Measurements from ENCODE around the gene CDH13.

The CDH13 gene

DNA sequence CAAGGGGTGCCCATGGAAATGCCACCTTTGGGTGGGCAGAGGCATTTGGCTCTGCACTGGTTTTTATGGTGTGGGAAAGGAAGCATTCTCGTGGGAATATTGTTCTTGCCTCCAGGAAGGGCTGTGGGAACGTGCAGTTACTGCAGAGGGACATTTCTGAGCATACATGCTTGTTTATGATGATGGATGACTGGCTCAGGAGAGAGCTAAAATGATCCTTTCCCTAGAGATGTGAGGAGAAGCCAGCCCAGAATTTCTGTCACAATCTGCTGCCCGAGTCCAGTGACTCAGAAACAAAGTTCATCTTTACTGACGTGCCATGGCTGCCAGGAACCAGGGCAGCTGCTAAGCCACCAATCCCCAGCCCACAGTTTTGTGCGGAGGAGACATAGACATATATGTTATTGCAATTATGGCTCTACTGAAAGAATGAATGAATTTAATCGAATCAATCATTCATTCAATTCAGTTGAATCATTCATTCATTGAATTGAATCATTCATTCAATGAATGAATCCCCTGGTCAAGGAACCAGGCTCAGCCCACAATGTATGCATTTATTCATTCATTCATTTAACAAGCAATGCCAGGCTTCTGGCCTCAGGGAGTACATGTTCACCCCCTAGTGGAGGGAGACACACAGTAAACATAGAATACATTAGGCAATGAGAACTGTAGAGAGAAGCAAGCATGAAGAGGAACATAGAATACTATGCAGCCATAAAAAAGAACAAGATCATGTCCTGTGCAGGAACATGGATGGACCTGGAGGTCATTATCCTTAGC, 766.6 kb downstream of the CDH13 start:
- FAIRE-seq: no peak

DNA sequence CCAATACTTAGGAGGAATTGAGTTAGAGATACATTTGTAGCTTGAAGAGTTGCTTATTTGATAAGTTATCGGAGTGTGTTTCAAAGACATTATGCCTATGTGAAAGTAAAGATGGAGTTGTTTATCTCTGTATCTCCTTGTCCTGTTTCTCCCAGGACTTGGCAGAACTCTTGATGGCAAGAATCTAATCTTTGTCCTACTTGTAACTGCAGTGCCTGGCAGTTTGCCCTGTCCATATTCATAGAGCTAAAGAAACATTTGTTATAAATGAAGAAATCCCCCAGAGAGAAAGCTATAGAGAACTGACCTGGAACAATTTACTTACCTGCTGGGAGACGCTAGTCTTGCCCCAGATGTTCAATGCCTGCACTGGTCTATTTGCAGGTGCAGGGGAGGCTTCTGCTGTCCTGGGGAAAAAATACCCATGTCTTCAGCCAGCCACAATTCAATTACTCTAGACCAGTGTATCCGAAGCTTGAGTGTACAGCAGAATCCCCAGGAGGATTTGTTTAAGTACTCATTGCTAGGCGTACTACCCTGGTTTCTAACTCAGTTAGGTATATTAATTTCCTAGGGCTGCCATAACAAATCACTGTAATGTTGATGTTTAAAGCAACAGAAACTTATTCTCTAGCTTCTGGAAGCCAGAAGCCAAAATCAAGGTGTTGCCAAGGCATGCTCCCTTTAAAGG, 771.0 kb downstream of the CDH13 start:
- FAIRE-seq: no peak

DNA sequence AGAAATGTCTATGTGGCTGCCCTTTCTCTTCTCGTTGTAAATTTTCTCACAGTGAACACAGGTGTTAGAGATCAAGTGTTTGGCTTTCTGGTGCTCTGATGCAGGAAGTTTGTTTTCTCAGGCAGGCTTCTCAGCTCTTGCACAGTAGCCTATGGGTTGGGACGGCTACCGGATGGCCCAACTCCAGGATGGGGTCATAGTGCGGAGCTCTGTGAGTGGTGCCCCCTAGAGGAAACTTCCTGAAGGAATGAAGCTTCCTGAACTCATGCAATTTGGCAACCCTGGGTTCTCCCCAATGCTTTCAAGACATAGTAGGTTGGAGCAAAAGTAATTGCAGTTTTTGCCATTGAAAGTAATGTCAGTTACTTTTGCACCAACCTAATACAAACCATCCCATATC, 773.5 kb downstream of the CDH13 start:
- no peak for FAIRE-seq

DNA sequence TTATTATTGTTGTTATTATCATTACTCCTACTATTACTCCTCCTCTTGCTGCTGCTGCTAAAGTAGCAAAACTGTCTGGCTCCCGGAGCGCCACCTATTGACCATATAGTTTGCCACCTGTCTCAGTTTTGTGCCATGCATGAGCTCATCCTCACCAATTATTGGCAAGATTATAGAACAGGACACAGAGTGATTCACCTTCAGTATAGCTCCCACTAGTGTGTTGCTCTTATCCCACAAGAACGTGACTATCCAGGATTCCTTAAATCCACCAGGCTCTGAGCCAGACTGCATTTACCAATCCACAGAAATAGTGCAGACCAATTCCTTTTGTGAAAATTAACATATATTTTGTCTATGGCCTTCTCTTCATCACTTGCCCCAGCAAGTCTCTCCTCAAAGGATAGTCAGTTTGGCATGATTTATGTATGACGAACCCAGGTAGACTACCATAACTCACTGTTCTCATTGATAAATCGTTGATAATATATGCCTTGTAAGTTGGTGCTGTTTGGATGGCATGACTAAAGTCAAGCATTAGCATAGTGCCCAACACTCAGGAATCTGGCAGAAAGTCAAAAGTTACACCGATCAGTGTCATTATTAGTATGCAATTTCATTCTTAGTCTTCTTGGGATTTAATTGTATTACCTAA, 775.5 kb downstream of the CDH13 start:
- no peak for FAIRE-seq

DNA sequence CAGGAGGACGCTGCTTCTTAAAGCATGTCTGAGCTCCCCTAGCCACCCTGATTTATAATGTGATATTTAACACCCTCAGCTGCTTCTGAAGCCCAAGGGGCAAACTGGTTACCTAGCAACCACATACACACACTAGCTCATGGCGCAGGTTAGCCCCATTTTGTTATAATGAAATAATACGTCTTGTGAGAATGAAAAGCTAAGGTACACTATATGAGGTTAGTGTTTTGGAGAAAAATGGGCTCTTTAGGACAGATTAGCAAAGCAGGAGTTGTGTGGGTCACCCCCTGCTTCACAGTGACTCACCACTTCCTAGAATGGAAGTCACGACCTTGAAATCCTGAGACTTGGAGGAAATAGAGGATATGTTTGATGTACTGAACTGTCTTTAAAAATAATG, 776.2 kb downstream of the CDH13 start:
- no peak for FAIRE-seq

DNA sequence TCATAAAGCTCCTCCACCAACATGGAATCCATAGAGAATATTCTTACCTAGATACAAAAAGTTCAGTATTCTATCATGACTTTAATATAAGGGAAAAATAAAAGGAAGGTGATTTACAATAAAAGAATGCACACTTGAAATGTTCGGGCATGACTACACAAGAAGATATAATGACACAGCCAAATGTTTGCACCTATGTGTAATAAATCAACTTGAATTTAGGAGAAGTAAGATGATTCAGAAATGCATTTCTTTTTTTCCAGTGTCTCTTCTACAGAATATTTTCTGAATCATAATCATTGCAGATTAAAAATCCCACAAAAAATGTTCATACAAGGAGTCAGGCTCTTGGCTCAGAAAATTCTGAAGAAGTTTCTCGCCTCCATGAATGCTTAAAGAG, 777.0 kb downstream of the CDH13 start:
- FAIRE-seq: no peak

DNA sequence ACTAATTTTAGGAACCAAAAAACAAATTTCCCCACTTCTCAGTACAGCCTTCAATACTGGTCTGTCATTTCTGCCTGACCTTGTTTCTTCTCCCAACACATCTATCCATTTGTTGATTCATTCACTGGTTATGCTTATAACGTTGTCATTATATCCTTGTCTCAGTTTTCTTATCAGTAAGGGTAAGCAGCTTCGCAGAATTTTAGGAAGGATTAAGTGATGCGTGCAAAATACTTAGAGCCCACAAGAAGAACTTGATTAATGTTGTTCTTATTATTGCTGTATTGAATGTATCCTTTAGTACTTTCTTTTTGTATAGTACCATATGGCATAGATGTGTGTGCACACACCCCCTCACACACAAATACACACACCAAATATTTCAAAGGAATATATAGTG, 777.5 kb downstream of the CDH13 start:
- FAIRE-seq: no peak

DNA sequence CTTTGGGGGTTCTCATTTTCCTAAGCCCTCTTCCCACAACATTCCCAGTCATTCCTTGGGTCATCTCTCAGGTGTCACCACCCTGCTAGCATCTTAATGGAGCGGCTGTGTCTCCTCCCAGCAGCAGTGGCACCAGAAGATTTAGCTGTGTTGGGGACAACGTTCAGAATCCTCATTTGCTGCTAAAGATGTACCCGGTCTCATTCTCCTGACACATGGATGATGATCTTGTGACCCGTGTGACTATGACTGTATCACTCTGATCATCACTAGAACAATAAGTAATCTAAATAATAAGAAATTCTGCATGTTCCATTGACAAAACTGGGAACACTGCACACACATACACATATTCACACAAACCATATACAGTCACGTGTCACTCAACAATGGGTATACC, 781.2 kb downstream of the CDH13 start:
- no peak for FAIRE-seq

DNA sequence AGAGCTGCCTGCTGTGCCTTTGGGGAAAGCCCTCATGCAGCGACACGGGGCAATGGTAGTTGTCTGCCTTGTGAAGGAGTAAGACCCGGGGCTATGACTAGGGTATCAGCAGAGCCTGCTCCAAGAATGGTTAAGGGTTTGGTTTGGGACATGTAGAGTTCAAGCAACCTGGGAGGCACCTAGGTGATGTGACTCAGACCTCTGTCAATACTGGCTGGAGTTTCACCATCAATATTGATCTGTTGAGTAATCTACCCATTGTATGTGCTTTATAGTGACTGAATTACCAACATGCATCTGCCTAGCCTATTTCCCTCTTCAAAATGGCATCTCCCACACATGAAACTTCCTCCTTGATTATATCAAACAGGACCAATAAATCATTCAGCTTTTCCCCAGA, 782.6 kb downstream of the CDH13 start:
- FAIRE-seq: no peak

DNA sequence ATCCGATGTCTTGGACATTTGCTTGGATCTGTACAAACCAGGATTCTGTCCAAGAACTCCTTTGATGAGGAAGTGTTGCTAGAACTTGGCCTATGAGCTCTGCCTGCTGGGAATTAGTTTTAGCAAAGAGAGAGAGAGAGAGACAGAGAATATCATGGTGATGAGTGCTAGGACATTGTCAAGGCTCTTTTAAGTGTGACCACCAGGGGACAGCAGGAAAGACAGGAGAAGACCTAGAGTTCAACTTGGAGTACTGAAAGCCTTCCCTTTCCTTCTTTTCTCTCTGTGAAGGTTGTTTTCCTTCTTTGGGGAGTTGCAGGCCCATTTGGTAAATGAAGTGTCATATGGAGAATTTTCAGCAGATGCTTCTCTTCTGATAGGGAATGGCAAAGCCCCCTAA, 791.8 kb downstream of the CDH13 start:
- FAIRE-seq: no peak

DNA sequence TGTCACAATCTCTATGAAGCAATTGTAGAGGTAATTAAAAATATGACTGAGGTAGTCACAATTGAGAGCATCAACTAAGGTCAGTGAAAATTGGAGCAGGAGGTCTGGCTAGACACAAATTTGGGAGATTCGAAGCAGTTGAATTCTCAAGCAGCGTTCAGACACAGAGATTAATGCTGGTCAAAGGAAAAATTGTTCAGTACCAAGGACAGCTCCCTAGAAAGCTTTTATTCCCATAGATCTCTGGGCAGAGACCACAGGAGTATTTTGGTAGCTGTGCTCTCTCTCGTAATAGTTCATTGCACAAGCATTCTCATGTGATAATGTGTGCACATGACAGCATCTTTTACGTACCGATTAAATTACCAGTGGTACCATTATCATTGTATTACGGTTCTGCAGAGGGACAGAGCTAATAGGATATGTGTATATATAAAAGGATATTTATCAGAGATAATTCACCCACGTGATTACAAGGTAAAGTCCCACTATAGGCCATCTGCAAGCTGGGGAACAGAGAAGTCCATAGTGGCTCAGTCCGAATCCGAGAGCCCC, 793.5 kb downstream of the CDH13 start:
- no peak for FAIRE-seq

DNA sequence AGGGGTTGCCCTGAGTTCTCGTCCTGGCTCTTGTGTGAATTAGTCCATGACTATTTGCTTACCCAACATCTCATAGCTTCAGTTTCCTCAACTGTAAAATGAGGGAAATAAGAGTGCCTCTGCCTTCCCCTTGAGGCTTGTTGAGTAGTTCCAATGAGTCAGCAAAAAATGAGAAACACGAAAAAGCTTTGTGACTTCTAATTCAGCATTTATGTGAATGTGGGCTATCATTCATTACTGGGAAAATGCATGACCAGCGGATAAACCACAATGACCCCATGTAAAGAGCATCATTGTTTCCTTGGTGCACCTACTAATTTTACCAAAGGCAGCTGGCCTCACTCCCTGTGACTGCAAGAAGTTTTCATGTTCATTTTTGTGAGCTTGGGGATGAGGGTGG, 806.4 kb downstream of the CDH13 start:
- FAIRE-seq: no peak

DNA sequence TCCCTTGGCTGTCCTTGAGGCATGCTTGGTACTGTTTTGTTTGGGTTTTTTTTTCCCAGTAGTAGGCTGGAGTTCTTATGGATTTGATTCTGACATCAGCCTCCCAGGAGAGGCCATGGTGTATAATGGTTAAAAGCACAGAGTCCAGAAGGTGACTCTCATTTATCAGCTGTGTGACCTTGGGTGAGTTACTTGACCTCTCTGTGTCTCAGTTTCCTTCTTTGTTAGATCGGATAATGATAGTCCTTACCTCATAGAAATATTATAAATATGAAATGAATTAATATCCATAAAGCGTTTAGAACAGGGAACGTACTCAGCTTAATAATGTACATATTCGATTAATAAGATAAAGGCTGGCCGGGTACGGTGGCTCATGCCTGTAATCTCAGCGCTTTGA, 810.3 kb downstream of the CDH13 start:
- no peak for FAIRE-seq

DNA sequence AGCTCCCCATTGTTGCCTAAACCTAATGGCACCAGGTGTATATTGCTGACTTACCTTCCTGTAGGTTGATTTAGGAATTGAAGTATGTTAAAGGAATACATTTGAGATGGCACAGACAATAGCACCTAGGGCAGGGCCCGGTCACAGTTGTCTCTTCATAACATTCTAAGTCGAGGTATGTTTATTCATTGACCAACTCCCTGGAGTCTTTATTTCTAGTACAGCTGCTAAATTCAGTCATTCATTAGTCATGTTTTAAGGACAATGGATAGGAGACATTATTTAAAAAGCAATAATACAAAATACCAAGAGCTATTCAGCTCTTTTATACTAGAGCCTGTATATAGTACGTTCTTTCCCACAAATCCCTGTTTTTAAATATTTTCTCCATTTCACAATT, 811.6 kb downstream of the CDH13 start:
- no peak for FAIRE-seq

DNA sequence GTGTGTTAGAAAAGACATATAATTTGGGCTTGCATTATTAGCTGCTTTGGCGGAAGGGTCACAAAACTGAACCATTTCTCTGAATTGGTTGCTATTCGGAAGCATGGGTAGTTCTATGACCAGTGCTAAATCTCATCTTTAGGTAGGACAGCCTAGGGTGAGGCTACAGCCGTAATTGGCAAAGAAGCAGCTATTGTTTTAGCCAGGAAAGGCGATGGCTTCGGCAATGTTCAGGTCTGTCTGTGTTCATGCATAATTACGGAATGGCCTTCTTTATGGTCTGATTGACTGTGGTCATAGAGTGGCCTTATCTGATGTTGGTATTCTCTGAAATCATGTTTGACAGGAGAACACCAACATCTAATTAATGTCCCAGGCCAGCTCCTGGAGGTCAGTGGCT, 812.6 kb downstream of the CDH13 start:
- no peak for FAIRE-seq

DNA sequence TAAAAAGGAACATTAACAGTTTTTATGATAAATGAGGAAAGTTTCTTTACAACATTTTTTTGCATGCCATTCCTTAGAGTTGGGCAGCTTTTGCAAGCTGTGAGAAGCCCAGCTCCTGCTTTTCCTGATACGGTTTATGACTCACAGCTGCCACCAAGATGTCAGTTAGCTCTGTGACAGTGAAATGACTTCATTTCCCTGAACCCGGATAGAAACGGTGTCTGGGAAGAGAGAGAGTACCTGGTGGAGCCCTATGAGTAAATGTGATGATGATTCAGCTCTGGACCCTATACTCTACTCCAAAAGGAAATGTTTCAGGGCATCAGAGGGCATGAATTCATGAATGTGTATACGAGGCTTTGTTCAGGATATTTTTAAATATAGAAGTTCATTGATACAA, 814.7 kb downstream of the CDH13 start:
- FAIRE-seq: no peak

DNA sequence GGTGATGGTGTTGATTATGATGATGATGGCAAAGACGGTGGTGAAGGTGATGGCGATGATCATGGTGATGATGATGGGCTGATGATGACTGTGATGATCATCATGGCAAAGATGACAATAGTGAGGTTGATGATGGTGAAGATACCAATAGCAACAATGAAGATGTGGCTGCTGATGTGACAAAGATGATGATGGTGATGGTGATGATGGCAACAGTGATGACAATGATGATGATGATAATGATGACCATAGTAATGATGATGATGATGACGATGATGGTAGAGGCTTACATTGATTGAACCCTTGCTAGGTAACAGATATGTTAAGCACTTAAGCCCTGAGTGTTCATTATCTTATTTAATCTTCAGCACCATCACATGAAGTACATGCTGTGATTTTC, 817.2 kb downstream of the CDH13 start:
- no peak for FAIRE-seq

DNA sequence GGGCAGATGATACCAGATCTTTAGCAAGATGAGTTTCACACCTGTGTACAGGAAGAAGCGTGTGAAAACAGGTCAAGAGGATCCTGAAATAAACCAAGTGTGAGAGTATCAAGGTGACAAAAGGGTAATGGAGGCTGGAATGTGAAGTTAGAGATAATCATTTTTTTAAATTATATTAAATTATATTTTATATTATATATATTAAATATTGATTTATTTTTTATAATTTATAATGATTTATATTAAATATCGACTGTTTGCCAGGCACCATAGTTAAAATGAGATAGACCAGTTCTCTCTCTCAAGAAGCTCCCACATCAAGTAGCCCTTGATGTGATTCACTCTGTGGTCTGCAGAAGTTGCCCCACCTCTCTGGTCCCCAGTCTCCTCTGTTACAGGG, 820.8 kb downstream of the CDH13 start:
- no peak for FAIRE-seq

DNA sequence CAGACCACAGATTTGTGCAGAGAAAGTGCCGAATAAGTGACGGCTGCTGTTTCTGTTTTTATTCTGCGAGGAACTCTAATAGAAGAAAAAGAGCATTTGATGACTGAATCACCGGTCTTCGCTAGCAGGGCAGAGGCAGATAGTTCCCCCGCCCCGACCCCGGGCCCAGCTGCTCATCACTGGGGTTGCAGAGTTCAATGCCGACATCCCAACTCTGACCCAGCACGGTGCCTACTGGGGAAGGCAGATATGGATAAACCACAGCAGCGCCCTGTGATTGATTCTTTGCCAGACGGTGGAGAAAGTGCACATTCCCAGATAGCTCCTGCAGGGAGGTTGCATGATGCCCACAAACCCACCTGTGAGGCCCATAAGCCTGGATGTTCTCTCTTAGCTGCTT, 823.1 kb downstream of the CDH13 start:
- FAIRE-seq: no peak

DNA sequence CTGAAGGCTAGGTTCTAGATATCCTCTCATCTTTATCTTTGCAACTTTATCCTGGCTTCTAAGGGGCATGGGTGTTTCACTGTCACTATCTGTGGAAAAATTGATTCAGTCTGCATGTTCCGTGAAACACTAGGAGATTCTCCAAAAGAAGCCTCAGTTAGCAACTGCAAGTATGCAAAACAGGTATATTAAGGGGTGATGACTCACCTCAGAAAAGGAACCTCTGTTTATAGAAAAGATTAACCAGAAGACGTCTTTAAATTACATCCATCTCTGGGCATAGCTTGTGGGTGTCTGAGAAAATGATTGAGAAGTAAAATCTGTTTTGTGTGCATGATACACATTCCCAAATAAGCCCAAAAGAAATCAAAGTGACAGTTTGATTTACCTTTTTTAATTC, 827.2 kb downstream of the CDH13 start:
- FAIRE-seq: no peak

DNA sequence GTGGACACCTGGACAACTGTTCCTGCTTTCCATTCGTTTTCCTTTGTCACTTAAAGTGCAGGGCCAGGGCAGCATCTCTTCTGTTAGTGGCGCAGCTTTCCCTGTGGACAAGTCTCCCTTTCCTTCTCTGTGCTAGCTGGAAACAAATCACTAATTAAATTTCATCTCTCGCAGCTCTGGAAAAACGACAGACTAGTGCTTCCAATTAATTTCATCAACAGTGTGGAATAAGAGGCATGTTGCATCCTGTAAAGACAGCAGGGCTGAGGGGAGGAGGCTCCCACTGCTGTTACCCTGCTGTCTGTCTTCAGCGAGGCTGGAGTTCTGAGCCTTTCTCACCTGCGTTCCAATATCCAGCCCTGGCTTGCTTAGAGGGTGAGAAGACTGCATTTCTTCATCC, 828.9 kb downstream of the CDH13 start:
- FAIRE-seq: no peak

DNA sequence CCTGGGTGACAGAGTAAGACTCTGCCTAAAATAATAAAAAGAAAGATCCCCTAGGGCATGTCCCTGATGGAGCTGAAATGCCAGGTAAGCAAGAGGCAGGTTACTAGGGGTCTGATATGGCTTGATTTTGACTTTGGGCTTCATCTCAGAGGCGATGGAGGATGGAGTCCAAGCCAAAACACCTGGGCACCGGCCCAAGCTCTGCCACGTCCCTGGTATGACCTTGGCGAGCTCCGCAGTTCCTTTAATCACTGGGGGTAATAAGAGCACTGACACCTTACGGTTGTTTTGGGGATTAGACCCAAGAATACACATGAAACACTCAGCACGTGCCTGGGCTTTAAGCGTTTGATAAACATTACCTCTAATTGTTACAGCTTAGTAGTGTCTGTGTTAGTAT, 830.2 kb downstream of the CDH13 start:
- FAIRE-seq: no peak

DNA sequence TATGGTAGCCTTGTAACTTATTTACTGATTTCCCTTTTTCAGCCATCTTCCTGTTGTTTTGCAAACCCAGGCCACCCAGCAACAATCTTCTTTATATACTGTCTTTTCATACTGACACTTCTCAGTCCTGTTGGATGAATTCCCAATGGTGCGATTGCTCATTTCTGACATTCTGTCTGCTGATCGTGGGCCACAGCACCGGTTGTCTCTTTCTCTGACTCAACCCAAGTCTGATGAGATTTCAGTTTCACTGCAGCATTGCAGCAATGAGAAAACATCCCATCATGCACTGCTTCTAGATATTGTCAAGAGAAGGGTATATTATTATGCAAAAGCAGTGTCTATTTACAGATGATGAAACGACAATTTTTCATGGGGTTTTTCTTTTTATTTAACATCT, 831.8 kb downstream of the CDH13 start:
- FAIRE-seq: no peak

DNA sequence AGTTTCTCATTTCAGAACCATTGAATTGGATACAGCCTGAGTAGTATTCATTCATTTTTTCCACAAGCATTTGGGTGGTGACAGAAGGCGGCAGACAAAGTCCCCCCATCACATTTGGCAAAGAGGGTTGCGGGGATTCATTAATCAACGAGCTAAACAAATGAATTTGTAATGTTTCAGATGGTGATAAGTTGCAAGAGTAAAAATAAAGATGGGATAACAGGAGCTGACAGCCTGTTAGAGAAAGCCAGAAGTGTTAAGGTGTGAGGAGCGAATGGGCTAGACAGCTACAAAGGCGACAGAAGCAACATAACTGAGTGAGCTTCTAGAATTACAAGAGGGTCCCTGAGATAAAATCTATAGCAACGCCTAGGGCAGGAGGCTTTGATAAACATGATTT, 838.2 kb downstream of the CDH13 start:
- FAIRE-seq: no peak
